HG03432 (cell line): ENCODE measurements around the gene FKBP14.

Source experiments
- ATAC-seq: cut with Tn5 transposase; IDR thresholded peaks from one replicate; pipeline ENCODE4 v1.9.1; 2021; ENCODE audit warnings: mild to moderate bottlenecking, moderate library complexity; ENCODE audit not compliant: unreplicated experiment

The FKBP14 gene, protein sequence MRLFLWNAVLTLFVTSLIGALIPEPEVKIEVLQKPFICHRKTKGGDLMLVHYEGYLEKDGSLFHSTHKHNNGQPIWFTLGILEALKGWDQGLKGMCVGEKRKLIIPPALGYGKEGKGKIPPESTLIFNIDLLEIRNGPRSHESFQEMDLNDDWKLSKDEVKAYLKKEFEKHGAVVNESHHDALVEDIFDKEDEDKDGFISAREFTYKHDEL

GRCh38 chr7:30026229-30027064, at the start of gene FKBP14:
Gene FKBP14, minus strand, starts transcription at chr7:30026702. Its CDS starts 194 bp downstream, at chr7:30026508.
- peak; percentile 73 for ATAC-seq

DNA sequence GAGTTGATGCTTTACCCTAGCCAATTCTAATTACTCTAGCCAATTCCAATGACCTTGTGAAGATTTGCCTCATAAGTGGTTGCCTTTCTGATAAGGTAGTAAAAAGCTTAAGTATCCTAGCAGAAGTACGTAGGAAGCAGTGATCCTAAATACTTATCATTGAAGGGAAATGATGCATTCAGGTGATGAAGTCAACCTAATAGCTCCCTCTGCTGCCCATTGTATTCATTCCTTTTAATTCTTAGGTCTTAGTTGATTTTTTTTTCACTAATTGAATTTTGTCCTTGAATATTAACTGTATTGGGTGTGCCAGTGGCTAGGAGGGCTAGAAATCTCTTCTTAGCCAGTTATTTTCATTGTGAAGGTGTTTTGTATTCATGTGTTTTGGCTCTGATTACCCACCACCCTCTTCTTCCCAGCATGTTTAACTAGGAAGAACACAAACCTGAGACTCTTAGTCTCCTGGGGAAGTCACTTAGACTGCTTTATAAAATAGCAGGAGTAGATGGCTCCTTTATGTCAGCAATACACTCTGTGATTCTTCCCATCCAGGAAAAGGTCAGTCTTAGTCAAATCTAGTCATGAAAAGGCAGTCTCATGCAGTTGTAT, 48.0 kb upstream of the FKBP14 start:
- ATAC-seq: no peak

DNA sequence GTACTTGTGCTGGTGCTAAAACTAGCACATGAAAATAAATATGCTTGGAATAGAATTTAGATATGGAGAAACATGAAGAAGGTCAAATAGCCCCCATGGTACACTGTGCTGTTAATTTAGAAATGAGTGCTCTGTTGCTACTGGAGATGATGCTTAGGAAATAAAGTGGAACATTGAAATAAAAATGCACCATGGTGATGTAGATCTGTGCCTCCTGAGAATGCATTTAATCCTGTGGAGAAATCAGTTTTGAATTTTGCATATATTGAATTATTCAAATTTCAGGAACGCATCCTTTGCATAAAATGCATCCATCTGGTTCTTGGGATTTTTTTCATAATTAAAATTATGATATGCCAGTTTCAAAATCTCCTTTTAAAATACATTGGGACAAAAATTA, 46.2 kb upstream of the FKBP14 start:
- no peak for ATAC-seq

DNA sequence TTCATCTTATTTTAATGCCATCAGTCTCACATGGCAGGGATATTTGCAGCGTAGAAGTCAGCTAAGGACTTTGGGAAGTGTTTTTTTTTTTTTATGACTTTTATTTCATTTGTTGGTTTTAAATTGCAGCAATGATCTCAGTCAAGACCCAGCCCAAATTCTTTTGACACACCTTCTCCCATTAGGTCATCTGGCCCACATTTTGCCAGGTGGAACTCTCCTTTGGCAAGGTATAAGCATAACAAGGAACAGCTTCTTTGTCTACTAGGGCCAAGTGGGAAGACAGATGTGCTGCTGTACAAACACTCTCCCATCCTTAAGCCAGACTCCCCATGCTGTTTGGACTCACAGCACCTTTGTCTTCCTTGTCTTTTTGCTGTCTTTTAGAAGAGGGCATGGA, 43.5 kb upstream of the FKBP14 start:
- no peak for ATAC-seq

DNA sequence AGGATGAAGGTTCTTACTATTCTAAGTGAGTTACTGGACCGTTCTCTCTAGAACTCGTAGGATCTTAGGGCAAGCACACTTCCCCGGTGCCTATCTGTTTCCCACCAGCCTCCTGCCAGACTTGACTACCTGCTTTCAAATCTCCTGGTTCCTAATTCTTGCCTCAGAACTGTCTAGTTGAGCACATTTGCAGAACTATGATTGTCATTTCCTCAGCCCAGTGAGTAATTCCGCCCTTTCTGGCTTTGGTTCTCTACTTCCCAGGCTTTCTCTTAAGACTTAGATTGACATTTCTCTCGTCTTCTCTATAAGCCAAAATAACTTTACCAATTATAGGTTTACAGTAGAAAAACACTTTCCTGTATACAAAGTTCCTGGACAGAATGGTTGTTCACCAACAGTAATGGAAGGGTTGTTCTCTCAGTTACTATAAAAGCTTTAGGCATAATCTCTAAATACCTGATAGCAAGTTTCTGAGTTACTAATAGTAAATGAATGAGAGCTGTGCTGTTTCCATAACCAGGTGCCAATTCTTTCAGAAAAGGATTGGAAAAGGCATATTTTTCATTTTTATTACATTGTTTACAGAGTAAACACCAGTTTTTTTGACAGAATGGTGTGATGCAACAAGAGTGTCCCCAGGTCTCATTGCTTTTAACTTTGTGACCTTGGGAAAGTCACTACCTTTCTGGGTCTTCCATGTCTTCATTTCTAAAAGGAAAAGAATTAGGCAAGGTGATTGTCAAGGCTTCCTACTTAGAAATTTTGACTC, 42.8 kb upstream of the FKBP14 start:
- no peak for ATAC-seq

DNA sequence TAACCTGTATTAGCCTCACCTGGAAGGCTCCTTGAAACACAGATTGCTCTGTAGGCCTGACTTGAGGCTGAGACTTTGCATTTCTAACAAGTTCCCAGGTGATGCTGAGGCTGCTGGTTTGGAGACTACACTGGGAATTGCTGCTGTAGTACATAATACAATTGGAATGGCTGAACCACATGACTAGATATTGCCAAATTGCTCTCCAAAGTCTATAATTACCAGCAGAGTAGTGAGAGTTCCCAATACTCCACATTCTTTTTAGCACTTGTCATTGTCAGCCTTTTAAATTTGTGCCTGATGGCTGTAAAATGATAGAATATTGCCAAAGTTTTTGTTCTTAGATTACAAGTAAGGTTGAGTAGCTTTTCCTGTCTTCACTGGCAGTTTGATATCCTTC, 41.6 kb upstream of the FKBP14 start:
- no peak for ATAC-seq

DNA sequence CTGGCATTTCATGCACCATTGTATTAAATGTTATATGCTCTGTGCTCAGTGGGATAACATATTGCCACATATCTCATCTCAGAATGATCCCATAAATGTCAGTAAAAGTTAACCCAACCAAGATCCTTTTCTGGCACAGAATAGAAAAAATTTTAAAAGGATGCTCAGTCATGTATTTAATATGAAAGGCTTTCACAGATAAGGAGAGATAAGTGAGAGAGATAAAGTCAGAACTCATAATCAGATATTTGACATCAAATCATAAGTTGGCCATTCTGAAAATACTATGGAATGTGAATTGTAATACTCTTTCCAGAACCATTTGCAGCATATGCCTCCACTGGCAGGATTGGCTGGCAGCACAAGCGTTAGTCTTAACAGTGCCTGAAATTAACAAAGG, 40.2 kb upstream of the FKBP14 start:
- no peak for ATAC-seq

DNA sequence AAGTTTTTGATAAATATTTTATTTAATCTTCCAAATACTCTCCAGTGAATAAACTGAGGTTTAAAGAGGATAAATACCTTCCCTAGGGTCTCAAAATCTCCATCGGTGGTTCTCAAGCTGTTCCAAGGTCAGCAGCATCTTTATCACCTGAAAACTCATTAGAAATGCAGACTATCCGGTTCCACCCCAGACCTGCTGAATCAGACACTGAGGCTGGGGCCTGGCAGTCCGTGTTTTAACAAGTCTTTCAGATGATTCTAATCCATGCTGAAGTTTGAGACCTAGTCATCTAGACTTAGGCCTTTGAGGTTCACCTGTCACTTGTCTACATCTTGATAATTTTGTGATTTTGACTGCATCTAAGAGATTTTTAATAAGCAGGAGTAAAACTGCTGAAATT, 39.2 kb upstream of the FKBP14 start:
- no peak for ATAC-seq

GRCh38 chr7:30062587-30062986, 36.1 kb upstream of the FKBP14 start:
- ATAC-seq: no peak

DNA sequence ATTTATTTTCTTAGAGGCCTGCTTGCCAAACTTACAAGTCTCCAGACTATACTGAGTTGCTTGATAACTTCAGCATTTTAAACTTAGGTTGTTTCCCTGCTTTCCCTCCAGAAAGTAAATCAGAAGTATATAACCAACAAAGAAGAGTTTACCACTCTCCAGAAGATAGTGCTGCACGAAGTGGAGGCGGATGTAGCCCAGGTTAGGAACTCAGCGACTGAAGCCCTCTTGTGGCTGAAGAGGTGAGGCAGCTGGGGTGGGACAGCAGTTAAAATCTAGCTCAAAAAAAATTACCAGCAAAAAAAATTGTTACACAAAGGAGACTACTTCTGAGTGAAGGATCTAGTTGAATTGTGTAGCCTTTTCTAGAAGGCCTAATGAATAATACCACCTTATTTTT, 35.3 kb upstream of the FKBP14 start:
- ATAC-seq: peak; percentile 87

GRCh38 chr7:30057741-30058140, 31.2 kb upstream of the FKBP14 start:
- no peak for ATAC-seq

GRCh38 chr7:30053068-30053467, 26.6 kb upstream of the FKBP14 start:
- ATAC-seq: no peak

DNA sequence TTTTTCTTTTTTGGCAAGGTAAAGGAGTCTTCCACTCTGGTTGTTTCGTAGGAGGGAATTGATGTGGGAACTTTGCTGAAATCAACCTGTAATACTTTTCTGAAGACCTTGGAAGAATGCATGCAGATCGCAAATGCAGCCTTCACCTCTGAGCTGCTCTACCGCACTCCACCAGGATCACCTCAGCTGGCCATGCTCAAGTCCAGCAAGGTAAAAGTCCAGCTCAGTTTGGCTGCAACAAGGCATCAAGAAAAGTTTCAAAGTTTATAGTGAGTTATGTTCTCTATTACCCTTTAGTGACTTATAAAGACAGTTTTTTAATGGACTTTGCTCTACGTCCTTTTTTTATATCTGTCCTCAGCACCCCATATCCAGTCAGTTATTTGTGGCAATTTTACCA, 22.7 kb upstream of the FKBP14 start:
- no peak for ATAC-seq

DNA sequence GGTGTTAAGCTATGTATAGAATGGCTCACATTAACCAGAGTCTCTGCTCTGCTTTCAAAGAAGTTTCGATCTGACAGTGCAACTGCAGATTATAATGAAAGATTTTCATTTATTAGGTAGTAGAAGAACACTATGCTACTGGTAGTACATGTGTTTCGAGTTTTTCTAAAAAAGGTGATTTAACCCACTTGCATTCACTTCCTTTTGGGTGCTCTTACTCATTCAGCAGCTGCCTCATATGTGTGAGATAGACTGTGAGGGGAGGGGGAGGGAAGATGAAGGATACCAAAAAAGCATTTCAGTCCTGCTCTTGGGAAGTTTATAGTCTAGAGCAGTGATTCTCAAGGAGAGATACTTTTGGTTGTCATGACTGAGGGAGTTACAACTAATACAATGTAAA, 22.1 kb upstream of the FKBP14 start:
- ATAC-seq: no peak

- ATAC-seq: no peak
Measured at GRCh38 chr7:30047124-30047523, 20.6 kb upstream of the FKBP14 start.

- no peak for ATAC-seq
Measured at GRCh38 chr7:30046127-30046770, 19.7 kb upstream of the FKBP14 start.

- ATAC-seq: no peak
Measured at GRCh38 chr7:30041526-30042269, 15.2 kb upstream of the FKBP14 start.

- no peak for ATAC-seq
Measured at GRCh38 chr7:30040938-30041337, 14.4 kb upstream of the FKBP14 start.

DNA sequence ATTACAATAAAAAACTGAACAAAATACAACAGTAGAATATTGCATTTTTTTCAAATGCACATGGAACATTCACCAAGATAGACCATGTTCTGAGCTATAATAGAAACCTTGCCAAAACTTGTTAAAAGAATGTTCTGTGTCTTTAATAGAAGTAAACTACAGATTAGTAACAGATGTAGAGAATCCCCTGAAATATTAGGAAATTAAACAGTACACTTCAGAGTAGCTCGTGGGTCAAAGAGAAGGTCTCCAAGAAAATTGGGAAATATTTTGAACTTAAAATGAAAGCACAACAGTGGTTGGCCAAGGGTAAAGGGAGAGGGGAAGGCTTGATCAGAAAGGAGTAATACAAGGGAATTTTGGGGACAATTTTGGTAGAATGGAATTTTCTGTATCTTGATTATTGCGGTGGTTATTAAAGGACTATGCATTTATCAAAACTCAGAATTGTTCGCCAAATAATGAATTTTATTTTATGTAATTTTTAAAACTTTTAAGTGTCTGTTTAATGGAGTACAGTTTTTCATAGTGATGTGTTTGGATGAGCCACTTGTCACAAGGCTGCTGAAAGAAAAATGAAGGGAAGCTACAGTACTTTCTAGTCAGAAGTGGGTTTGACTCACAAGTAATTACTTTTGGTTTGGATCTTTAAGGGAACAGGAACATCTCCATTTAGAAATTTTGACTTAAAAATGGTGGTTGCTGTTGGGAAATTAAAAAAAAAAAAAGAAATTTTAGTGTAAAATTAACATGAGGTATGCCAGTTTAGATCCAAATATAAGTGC, 11.9 kb upstream of the FKBP14 start:
- no peak for ATAC-seq
